ENCODE results near the gene LRFN2. TPM values are rescaled to one million over a fixed set of nuclear protein-coding genes. Genes with fewer than 3 reads are reported as not detected.

LRFN2 gene
- total and polyA plus RNA-seq, 2 donors: 0.11 to 0.38 TPM

DNA sequence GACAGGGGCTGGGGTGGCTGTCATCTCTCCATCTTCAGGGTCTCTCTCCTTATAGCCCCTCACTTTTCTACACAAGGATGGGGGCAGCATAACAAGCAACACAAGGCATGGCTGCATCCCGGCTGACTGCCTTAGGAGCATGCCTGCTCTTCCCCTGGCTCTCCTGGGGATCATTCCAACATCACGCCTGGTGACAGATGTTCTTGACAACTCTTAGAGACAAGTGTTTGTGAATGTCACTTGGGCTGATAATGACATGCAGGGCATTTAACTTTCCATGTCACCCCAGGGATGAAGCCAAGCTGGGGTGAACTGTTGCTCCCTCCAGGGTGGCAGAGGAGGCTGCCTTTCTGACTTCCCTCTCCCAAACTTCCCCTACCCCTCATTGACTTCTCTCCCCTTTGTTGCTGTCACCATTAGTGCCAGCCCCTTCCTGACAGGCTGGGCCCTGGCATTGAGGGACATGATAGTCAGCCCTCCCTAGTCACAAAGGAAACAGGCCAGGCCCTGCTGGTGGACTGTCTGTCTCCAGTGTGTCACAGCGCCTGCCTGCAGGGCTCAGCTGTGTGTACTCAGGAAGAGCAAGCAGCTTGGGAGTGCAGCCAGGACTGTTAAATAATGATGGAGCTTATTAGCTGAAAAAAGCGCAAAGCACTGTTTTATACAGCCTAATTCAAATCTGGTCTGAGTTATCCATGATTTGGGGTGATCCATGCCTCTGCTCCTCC lies 161.8 kb downstream of the LRFN2 start:
- H3K27me3 ChIP-seq (ENCODE audit: control insufficient read depth in 2 of 2, insufficient read depth in 1 of 2, low read length in 1 of 2): no peaks in the 10 kb centered on the region
- no peaks in the 10 kb centered on the region for H3K36me3 ChIP-seq (ENCODE audit: control insufficient read depth in 2 of 2, insufficient read depth in 2 of 2, low read length in 1 of 2)
- H3K9me3 ChIP-seq (ENCODE audit: control insufficient read depth in 2 of 2, insufficient read depth in 1 of 2, low read length in 1 of 2): no peaks in the 10 kb centered on the region
- DNase-seq (ENCODE audit: low read depth in 6 of 9, low spot score in 9 of 9): no peak
- WGBS: 96% methylated on average over 4 of the region's 4 CpGs
- H3K4me3 ChIP-seq (ENCODE audit: low read length in 2 of 2): no peak overlapping the region
- H3K4me1 ChIP-seq (ENCODE audit: control insufficient read depth in 2 of 2, insufficient read depth in 2 of 2, low read length in 2 of 2): no peaks in the 10 kb centered on the region
- no peak overlapping the region for H3K27ac ChIP-seq (ENCODE audit: low read depth in 1 of 2, low read length in 1 of 2)

GRCh38 chr6:40422046-40422445 lies 165.1 kb downstream of the LRFN2 start:
- Histone ChIP-seq H3K27ac (ENCODE audit: low read depth in 1 of 2, low read length in 1 of 2) (no peak overlapping the region), H3K4me1 (ENCODE audit: control insufficient read depth in 2 of 2, insufficient read depth in 2 of 2, low read length in 2 of 2) (no peaks in the 10 kb centered on the region), H3K36me3 (ENCODE audit: control insufficient read depth in 2 of 2, insufficient read depth in 2 of 2, low read length in 1 of 2) (no peaks in the 10 kb centered on the region), H3K4me3 (ENCODE audit: low read length in 2 of 2) (no peak overlapping the region), H3K27me3 (ENCODE audit: control insufficient read depth in 2 of 2, insufficient read depth in 1 of 2, low read length in 1 of 2) (no peaks in the 10 kb centered on the region), H3K9me3 (ENCODE audit: control insufficient read depth in 2 of 2, insufficient read depth in 1 of 2, low read length in 1 of 2) (no peaks in the 10 kb centered on the region)
- no peak for DNase-seq (ENCODE audit: low read depth in 6 of 9, low spot score in 9 of 9)
- 71% methylated on average over 1 of the region's 1 CpG for WGBS

- H3K36me3 ChIP-seq (ENCODE audit: control insufficient read depth in 2 of 2, insufficient read depth in 2 of 2, low read length in 1 of 2): no peaks in the 10 kb centered on the region
- no peaks in the 10 kb centered on the region for H3K27me3 ChIP-seq (ENCODE audit: control insufficient read depth in 2 of 2, insufficient read depth in 1 of 2, low read length in 1 of 2)
- no peaks in the 10 kb centered on the region for H3K4me1 ChIP-seq (ENCODE audit: control insufficient read depth in 2 of 2, insufficient read depth in 2 of 2, low read length in 2 of 2)
- no peak overlapping the region for H3K4me3 ChIP-seq (ENCODE audit: low read length in 2 of 2)
- no peaks in the 10 kb centered on the region for H3K9me3 ChIP-seq (ENCODE audit: control insufficient read depth in 2 of 2, insufficient read depth in 1 of 2, low read length in 1 of 2)
- no peak overlapping the region for H3K27ac ChIP-seq (ENCODE audit: low read depth in 1 of 2, low read length in 1 of 2)
- no peak for DNase-seq (ENCODE audit: low read depth in 6 of 9, low spot score in 9 of 9)
- 83% methylated on average over 17 of the region's 17 CpGs for WGBS
Measured at GRCh38 chr6:40419946-40420728, 167.0 kb downstream of the LRFN2 start.

DNA sequence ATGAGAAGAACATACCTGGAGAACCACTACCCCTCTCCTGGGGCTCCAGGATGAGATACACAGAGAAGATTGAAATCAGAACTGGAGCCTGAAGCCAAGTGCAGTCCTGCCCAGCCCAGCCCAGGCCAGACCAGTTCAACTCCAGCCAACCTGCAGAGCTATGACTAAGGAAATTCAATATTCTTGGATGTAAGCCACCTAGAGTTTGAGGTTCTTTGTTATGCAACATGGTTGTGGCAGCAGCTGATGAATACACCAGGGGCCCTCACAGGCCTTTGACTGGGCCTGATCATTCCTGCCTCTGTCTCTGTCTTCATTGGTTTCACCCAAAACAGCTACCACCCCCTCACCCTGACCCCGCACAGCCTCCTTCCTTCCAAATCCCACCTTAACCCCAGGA lies 167.8 kb downstream of the LRFN2 start:
- Histone ChIP-seq H3K27me3 (ENCODE audit: control insufficient read depth in 2 of 2, insufficient read depth in 1 of 2, low read length in 1 of 2) (no peaks in the 10 kb centered on the region), H3K4me3 (ENCODE audit: low read length in 2 of 2) (no peak overlapping the region), H3K36me3 (ENCODE audit: control insufficient read depth in 2 of 2, insufficient read depth in 2 of 2, low read length in 1 of 2) (no peaks in the 10 kb centered on the region), H3K4me1 (ENCODE audit: control insufficient read depth in 2 of 2, insufficient read depth in 2 of 2, low read length in 2 of 2) (no peaks in the 10 kb centered on the region), H3K9me3 (ENCODE audit: control insufficient read depth in 2 of 2, insufficient read depth in 1 of 2, low read length in 1 of 2) (no peaks in the 10 kb centered on the region), H3K27ac (ENCODE audit: low read depth in 1 of 2, low read length in 1 of 2) (no peak overlapping the region)
- DNase-seq (ENCODE audit: low read depth in 6 of 9, low spot score in 9 of 9): no peak
- 98% methylated on average over 1 of the region's 1 CpG for WGBS

- peaks cover 0 to 2% of the 10 kb centered on the region in 2 donors for H3K4me1 ChIP-seq (ENCODE audit: control insufficient read depth in 2 of 2, insufficient read depth in 2 of 2, low read length in 2 of 2)
- no peaks in the 10 kb centered on the region for H3K36me3 ChIP-seq (ENCODE audit: control insufficient read depth in 2 of 2, insufficient read depth in 2 of 2, low read length in 1 of 2)
- no peak for DNase-seq (ENCODE audit: low read depth in 6 of 9, low spot score in 9 of 9)
- no peak overlapping the region for H3K4me3 ChIP-seq (ENCODE audit: low read length in 2 of 2)
- no peak overlapping the region for H3K27ac ChIP-seq (ENCODE audit: low read depth in 1 of 2, low read length in 1 of 2)
- H3K27me3 ChIP-seq (ENCODE audit: control insufficient read depth in 2 of 2, insufficient read depth in 1 of 2, low read length in 1 of 2): no peaks in the 10 kb centered on the region
- 97% methylated on average over 9 of the region's 9 CpGs for WGBS
- no peaks in the 10 kb centered on the region for H3K9me3 ChIP-seq (ENCODE audit: control insufficient read depth in 2 of 2, insufficient read depth in 1 of 2, low read length in 1 of 2)
Measured at GRCh38 chr6:40417031-40417430, 170.1 kb downstream of the LRFN2 start.

- no peak for DNase-seq (ENCODE audit: low read depth in 6 of 9, low spot score in 9 of 9)
- no peak overlapping the region for H3K4me3 ChIP-seq (ENCODE audit: low read length in 2 of 2)
- peaks cover 0 to 2% of the 10 kb centered on the region in 2 donors for H3K4me1 ChIP-seq (ENCODE audit: control insufficient read depth in 2 of 2, insufficient read depth in 2 of 2, low read length in 2 of 2)
- peaks cover 0 to 4% of the 10 kb centered on the region in 2 donors for H3K27me3 ChIP-seq (ENCODE audit: control insufficient read depth in 2 of 2, insufficient read depth in 1 of 2, low read length in 1 of 2)
- H3K9me3 ChIP-seq (ENCODE audit: control insufficient read depth in 2 of 2, insufficient read depth in 1 of 2, low read length in 1 of 2): no peaks in the 10 kb centered on the region
- 95% methylated on average over 6 of the region's 6 CpGs for WGBS
- H3K36me3 ChIP-seq (ENCODE audit: control insufficient read depth in 2 of 2, insufficient read depth in 2 of 2, low read length in 1 of 2): no peaks in the 10 kb centered on the region
- no peak overlapping the region for H3K27ac ChIP-seq (ENCODE audit: low read depth in 1 of 2, low read length in 1 of 2)
Measured at GRCh38 chr6:40414617-40415016, 172.5 kb downstream of the LRFN2 start.

DNA sequence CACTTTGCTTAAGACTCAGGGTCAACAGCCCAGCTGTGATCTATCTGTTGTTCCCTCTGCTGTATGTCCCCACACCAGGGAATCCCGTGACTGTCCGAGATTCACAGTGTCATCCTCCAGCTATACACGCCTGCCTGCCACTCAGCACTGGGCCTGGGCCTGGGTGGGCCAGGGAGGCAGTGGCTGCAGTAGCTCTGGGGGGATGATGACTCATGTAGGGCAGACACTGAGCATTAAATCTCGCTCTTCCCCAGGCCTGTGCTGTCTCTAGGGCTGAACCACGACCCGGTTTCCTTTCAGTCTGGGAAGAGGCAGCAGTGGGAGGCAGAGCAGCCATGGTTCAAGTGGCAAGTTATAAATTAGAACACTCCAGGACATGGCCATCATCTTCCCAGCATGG lies 173.9 kb downstream of the LRFN2 start:
- no peaks in the 10 kb centered on the region for H3K9me3 ChIP-seq (ENCODE audit: control insufficient read depth in 2 of 2, insufficient read depth in 1 of 2, low read length in 1 of 2)
- H3K36me3 ChIP-seq (ENCODE audit: control insufficient read depth in 2 of 2, insufficient read depth in 2 of 2, low read length in 1 of 2): no peaks in the 10 kb centered on the region
- peaks cover 0 to 2% of the 10 kb centered on the region in 2 donors for H3K4me1 ChIP-seq (ENCODE audit: control insufficient read depth in 2 of 2, insufficient read depth in 2 of 2, low read length in 2 of 2)
- DNase-seq (ENCODE audit: low read depth in 6 of 9, low spot score in 9 of 9): no peak
- H3K27ac ChIP-seq (ENCODE audit: low read depth in 1 of 2, low read length in 1 of 2): no peak overlapping the region
- WGBS: 85% methylated on average over 6 of the region's 6 CpGs
- no peak overlapping the region for H3K4me3 ChIP-seq (ENCODE audit: low read length in 2 of 2)
- peaks cover 0 to 4% of the 10 kb centered on the region in 2 donors for H3K27me3 ChIP-seq (ENCODE audit: control insufficient read depth in 2 of 2, insufficient read depth in 1 of 2, low read length in 1 of 2)

DNA sequence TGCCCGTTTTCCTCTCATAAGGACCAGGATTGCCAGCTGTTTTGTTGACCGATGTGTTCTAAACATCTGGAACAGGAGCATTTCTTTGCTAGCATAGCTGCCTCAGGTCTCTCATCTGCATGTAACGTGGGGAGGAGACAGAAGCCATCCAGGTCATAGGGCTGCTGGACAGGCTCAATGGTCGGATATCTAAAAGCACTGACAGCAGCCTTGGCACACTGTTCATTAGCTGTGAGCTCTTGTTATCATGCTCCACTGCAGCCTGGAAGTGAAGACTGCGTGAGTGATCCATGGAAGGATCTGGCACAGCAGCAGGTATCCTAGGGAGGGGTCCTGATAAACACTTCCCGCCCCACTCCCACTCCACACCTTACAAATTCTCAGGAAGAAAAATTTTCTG lies 175.3 kb downstream of the LRFN2 start:
- Histone ChIP-seq H3K4me3 (ENCODE audit: low read length in 2 of 2) (no peak overlapping the region), H3K4me1 (ENCODE audit: control insufficient read depth in 2 of 2, insufficient read depth in 2 of 2, low read length in 2 of 2) (peaks cover 0 to 2% of the 10 kb centered on the region in 2 donors), H3K9me3 (ENCODE audit: control insufficient read depth in 2 of 2, insufficient read depth in 1 of 2, low read length in 1 of 2) (no peaks in the 10 kb centered on the region), H3K27ac (ENCODE audit: low read depth in 1 of 2, low read length in 1 of 2) (no peak overlapping the region), H3K27me3 (ENCODE audit: control insufficient read depth in 2 of 2, insufficient read depth in 1 of 2, low read length in 1 of 2) (peaks cover 0 to 4% of the 10 kb centered on the region in 2 donors), H3K36me3 (ENCODE audit: control insufficient read depth in 2 of 2, insufficient read depth in 2 of 2, low read length in 1 of 2) (no peaks in the 10 kb centered on the region)
- no peak for DNase-seq (ENCODE audit: low read depth in 6 of 9, low spot score in 9 of 9)
- 77% methylated on average over 6 of the region's 6 CpGs for WGBS

- 73% methylated on average over 1 of the region's 1 CpG for WGBS
- H3K27ac ChIP-seq (ENCODE audit: low read depth in 1 of 2, low read length in 1 of 2): no peak overlapping the region
- H3K9me3 ChIP-seq (ENCODE audit: control insufficient read depth in 2 of 2, insufficient read depth in 1 of 2, low read length in 1 of 2): no peaks in the 10 kb centered on the region
- DNase-seq (ENCODE audit: low read depth in 6 of 9, low spot score in 9 of 9): no peak
- peaks cover 0 to 4% of the 10 kb centered on the region in 2 donors for H3K27me3 ChIP-seq (ENCODE audit: control insufficient read depth in 2 of 2, insufficient read depth in 1 of 2, low read length in 1 of 2)
- peaks cover 0 to 2% of the 10 kb centered on the region in 2 donors for H3K4me1 ChIP-seq (ENCODE audit: control insufficient read depth in 2 of 2, insufficient read depth in 2 of 2, low read length in 2 of 2)
- H3K36me3 ChIP-seq (ENCODE audit: control insufficient read depth in 2 of 2, insufficient read depth in 2 of 2, low read length in 1 of 2): no peaks in the 10 kb centered on the region
- H3K4me3 ChIP-seq (ENCODE audit: low read length in 2 of 2): no peak overlapping the region
Measured at GRCh38 chr6:40410821-40411220, 176.3 kb downstream of the LRFN2 start.
